Vagina (tissue), 2 donors: ENCODE measurements around the gene ENTPD5. TPM values are rescaled to one million over a fixed set of nuclear protein-coding genes. Genes with fewer than 3 reads are reported as not detected.

ENCODE experiments used
- DNase-seq, 2 donors: peaks; one replicate each; pipeline ENCODE4 v3.0.0-alpha.2; 2017; ENCODE audit errors: extremely low spot score in 2 of 2
- H3K27ac ChIP-seq: fragments of 200-600 bp; sonication (generic); one replicate; pipeline ENCODE4 v1.5.1; 2019
- H3K27me3 ChIP-seq: fragments of 200-600 bp; sonication (generic); one replicate; pipeline ENCODE4 v1.5.1; 2019
- H3K36me3 ChIP-seq, 2 donors: fragments of 200-600 bp; sonication (generic); one replicate each; pipeline ENCODE4 v1.5.1; 2017 to 2019
- H3K4me1 ChIP-seq: fragments of 200-600 bp; sonication (generic); one replicate; pipeline ENCODE4 v1.5.1; 2019
- H3K4me3 ChIP-seq, 2 donors: fragments of 200-600 bp; sonication (generic); 1 replicate in 1 of 2; 2 replicates in 1 of 2; pipeline ENCODE4 v1.5.1; 2016 to 2019
- H3K9me3 ChIP-seq: fragments of 200-600 bp; sonication (generic); one replicate; pipeline ENCODE4 v1.5.1; 2019
- CTCF ChIP-seq, 3 experiments: fragments of 450-650 bp in 2 of 3; fragments of 200-600 bp in 1 of 3; sonication (generic) in 1 of 3; IDR thresholded peaks; one replicate each; pipeline ENCODE4 v1.5.1; 2017 to 2019; ENCODE audit warnings: antibody characterized with exemption in 3 of 3, mild to moderate bottlenecking in 2 of 3, moderate library complexity in 2 of 3
- POLR2A ChIP-seq, 2 donors: fragments of 450-650 bp; IDR thresholded peaks; one replicate each; pipeline ENCODE4 v1.6.1; 2017; ENCODE audit warnings: antibody characterized with exemption in 2 of 2, mild to moderate bottlenecking in 2 of 2, moderate library complexity in 2 of 2
- POLR2AphosphoS5 ChIP-seq, 2 donors: sonication (generic); formaldehyde crosslinking; IDR thresholded peaks; one replicate each; pipeline ENCODE4 v1.9.0; 2017; ENCODE audit warnings: antibody characterized with exemption in 2 of 2, mild to moderate bottlenecking in 2 of 2, low read depth in 1 of 2; ENCODE audit not compliant: insufficient read depth in 1 of 2
- intact Hi-C: fragments of 100-400 bp; cut with DNase I; formaldehyde crosslinking; loops from one replicate; pipeline ENCODE4 v1.15.1; 2023
- total RNA-seq: library from RNA; depleted of rRNA; stranded (reverse); fragments of >200 nt; gene quantifications from one replicate; pipeline ENCODE4 v1.2.3, GENCODE V29; 2016

ENTPD5 gene
- total RNA-seq, 1 donor from 2014 or later: 8.6 TPM

GRCh38 chr14:73976125-73976524, 43.0 kb downstream of the ENTPD5 start:
- no peak for DNase-seq
- TF ChIP-seq POLR2A (IDR thresholded peaks at IDR 0.05) (no peak), POLR2AphosphoS5 (IDR thresholded peaks at IDR 0.05; ENCODE audit: insufficient read depth in 1 of 2, low read depth in 1 of 2) (no peak), CTCF (IDR thresholded peaks at IDR 0.05) (no peak)
- Histone ChIP-seq H3K4me3 (no peak overlapping the region), H3K36me3 (peaks cover 0 to 10% of the 10 kb centered on the region in 2 donors), H3K9me3 (no peaks in the 10 kb centered on the region), H3K27me3 (no peaks in the 10 kb centered on the region), H3K4me1 (no peaks in the 10 kb centered on the region), H3K27ac (no peak overlapping the region)
- intact Hi-C loops: no loop called here

DNA sequence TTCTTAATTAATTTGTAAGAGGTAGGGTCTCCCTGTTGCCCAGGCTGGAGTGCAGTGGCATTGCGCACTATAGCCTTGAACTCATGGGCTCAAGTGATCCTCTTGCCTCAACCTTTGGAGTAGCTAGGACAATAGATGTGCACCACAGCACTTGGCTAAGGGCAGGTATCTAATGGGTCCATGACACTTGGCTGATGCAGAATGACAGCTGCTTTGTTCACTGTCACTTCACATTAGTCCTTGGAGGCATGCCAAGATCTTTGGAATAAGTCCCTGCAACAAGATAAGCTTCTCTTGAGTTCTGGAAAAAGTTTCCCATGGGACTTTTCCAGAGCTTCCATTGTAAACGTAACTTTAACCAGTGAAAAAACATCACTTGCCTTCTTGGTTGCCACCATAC, 45.6 kb downstream of the ENTPD5 start:
- no peak for TF ChIP-seq CTCF (IDR thresholded peaks at IDR 0.05)
- TF ChIP-seq POLR2A (IDR thresholded peaks at IDR 0.05): no peak
- no peak for TF ChIP-seq POLR2AphosphoS5 (IDR thresholded peaks at IDR 0.05; ENCODE audit: insufficient read depth in 1 of 2, low read depth in 1 of 2)
- no peaks in the 10 kb centered on the region for H3K27me3 ChIP-seq
- no peak for DNase-seq
- no peak overlapping the region for H3K27ac ChIP-seq
- no peaks in the 10 kb centered on the region for H3K4me1 ChIP-seq
- H3K9me3 ChIP-seq: no peaks in the 10 kb centered on the region
- H3K36me3 ChIP-seq: peaks cover 0 to 25% of the 10 kb centered on the region in 2 donors
- no peak overlapping the region for H3K4me3 ChIP-seq
- intact Hi-C loops: no loop called here

GRCh38 chr14:73968885-73969284, 50.2 kb downstream of the ENTPD5 start:
- Histone ChIP-seq H3K4me3 (no peak overlapping the region), H3K27me3 (no peaks in the 10 kb centered on the region), H3K36me3 (peaks cover 0 to 37% of the 10 kb centered on the region in 2 donors), H3K4me1 (no peaks in the 10 kb centered on the region), H3K27ac (no peak overlapping the region), H3K9me3 (no peaks in the 10 kb centered on the region)
- TF ChIP-seq POLR2AphosphoS5 (IDR thresholded peaks at IDR 0.05; ENCODE audit: insufficient read depth in 1 of 2, low read depth in 1 of 2): no peak
- no peak for TF ChIP-seq POLR2A (IDR thresholded peaks at IDR 0.05)
- TF ChIP-seq CTCF (IDR thresholded peaks at IDR 0.05): no peak
- no peak for DNase-seq
- intact Hi-C loops: no loop called here

GRCh38 chr14:73965216-73965615, 53.9 kb downstream of the ENTPD5 start:
- peaks cover 0 to 64% of the 10 kb centered on the region in 2 donors for H3K36me3 ChIP-seq

More at GRCh38 chr14:73965216-73965615, 53.9 kb downstream of the ENTPD5 start:
- no peak for TF ChIP-seq CTCF (IDR thresholded peaks at IDR 0.05)
- no peak for TF ChIP-seq POLR2A (IDR thresholded peaks at IDR 0.05)
- no peak for TF ChIP-seq POLR2AphosphoS5 (IDR thresholded peaks at IDR 0.05; ENCODE audit: insufficient read depth in 1 of 2, low read depth in 1 of 2)
- no peak for DNase-seq
- intact Hi-C loops: no loop called here
- Histone ChIP-seq H3K27ac (no peak overlapping the region), H3K4me3 (no peak overlapping the region), H3K9me3 (no peaks in the 10 kb centered on the region), H3K27me3 (no peaks in the 10 kb centered on the region), H3K4me1 (no peaks in the 10 kb centered on the region)
